C4-2B (cell line): ENCODE data around the gene GBE1.

Source experiments
- CTCF ChIP-seq: fragments of 450-650 bp; conservative IDR thresholded peaks from 2 replicates; pipeline ENCODE4 v1.5.1; 2017; ENCODE audit warnings: mild to moderate bottlenecking
- ZFX ChIP-seq: fragments of 450-650 bp; IDR thresholded peaks from 2 replicates; pipeline ENCODE4 v1.6.1; 2017

GRCh38 chr3:81463781-81464180 lies 297.7 kb downstream of the GBE1 start:
- TF ChIP-seq CTCF, result no peak
- TF ChIP-seq ZFX, result no peak
